Natural killer cell treated with Interleukin-12 subunit alpha and Interleukin-12 subunit beta and Interleukin-15 and Interleukin-18, amount 100 ng/mL, for 72 hours (primary cell): ENCODE measurements around the gene KCNAB1. TPM values are rescaled to one million over a fixed set of nuclear protein-coding genes. Genes with fewer than 3 reads are reported as not detected.

Source experiments
- ATAC-seq, 2 donors: fragments of 150-1000 bp; cut with Tn5 transposase in 1 of 2; sonication (Bioruptor Pico), chemical (Tn5 transposase) in 1 of 2; 2 replicates each; pipeline ENCODE4 v1.10.0; 2021
- DNase-seq: peaks from one replicate; pipeline ENCODE4 v3.0.0; 2022; ENCODE audit warnings: low spot score
- H3K27ac Mint-ChIP-seq, 2 donors: 1 replicate in 1 of 2; 2 replicates in 1 of 2; pipeline ENCODE4 v1.8.0; 2022; ENCODE audit warnings: mixed read lengths in 2 of 2, mild to moderate bottlenecking in 1 of 2, moderate library complexity in 1 of 2
- H3K27me3 Mint-ChIP-seq, 2 donors: 1 replicate in 1 of 2; 2 replicates in 1 of 2; pipeline ENCODE4 v1.8.0; 2022; ENCODE audit warnings: mixed read lengths in 2 of 2
- H3K36me3 Mint-ChIP-seq: one replicate; pipeline ENCODE4 v1.8.0; 2022; ENCODE audit warnings: mixed read lengths
- H3K4me1 Mint-ChIP-seq, 2 donors: 1 replicate in 1 of 2; 2 replicates in 1 of 2; pipeline ENCODE4 v1.8.0; 2022; ENCODE audit warnings: low read depth in 2 of 2, mixed read lengths in 2 of 2, mild to moderate bottlenecking in 1 of 2
- H3K4me3 Mint-ChIP-seq: one replicate; pipeline ENCODE4 v1.8.0; 2022; ENCODE audit warnings: mixed read lengths
- H3K9me3 Mint-ChIP-seq: 2 replicates; pipeline ENCODE4 v1.8.0; 2022; ENCODE audit warnings: mixed read lengths
- total RNA-seq, 2 donors: library from RNA; stranded (reverse); gene quantifications; one replicate each; pipeline ENCODE4 v1.2.3, GENCODE V29; 2022

The KCNAB1 gene
- total RNA-seq, 2 donors from 2014 or later: not detected

- Mint-ChIP-seq H3K36me3 (no peaks in the 10 kb centered on the region), H3K9me3 (no peaks in the 10 kb centered on the region), H3K4me3 (no peak overlapping the region), H3K4me1 (peaks cover 7 to 9% of the 10 kb centered on the region in 2 donors), H3K27ac (no peak overlapping the region), H3K27me3 (peaks cover 0 to 6% of the 10 kb centered on the region in 2 donors)
- DNase-seq (no peak), ATAC-seq (no peak)
Observed at GRCh38 chr3:156488767-156489166, 368.4 kb downstream of the KCNAB1 start.

- H3K4me1 Mint-ChIP-seq: peaks cover under 1 to 1% of the 10 kb centered on the region in 2 donors
- H3K4me3 Mint-ChIP-seq: no peak overlapping the region
- DNase-seq (no peak), ATAC-seq (no peak)
- no peaks in the 10 kb centered on the region for H3K9me3 Mint-ChIP-seq
- H3K27ac Mint-ChIP-seq: no peak overlapping the region
- no peaks in the 10 kb centered on the region for H3K36me3 Mint-ChIP-seq
- peaks cover 0 to 9% of the 10 kb centered on the region in 2 donors for H3K27me3 Mint-ChIP-seq
Observed at GRCh38 chr3:156489462-156489911, 369.1 kb downstream of the KCNAB1 start.

- Mint-ChIP-seq H3K9me3 (no peaks in the 10 kb centered on the region), H3K4me3 (no peak overlapping the region), H3K27ac (no peak overlapping the region), H3K36me3 (no peaks in the 10 kb centered on the region), H3K27me3 (peaks cover 0 to 12% of the 10 kb centered on the region in 2 donors), H3K4me1 (no peaks in the 10 kb centered on the region)
- DNase-seq (no peak), ATAC-seq (no peak)
Observed at GRCh38 chr3:156491192-156491591, 370.8 kb downstream of the KCNAB1 start.

- no peaks in the 10 kb centered on the region for H3K4me1 Mint-ChIP-seq
- no peaks in the 10 kb centered on the region for H3K9me3 Mint-ChIP-seq
- ATAC-seq: no peak
- H3K4me3 Mint-ChIP-seq: no peak overlapping the region
- H3K27ac Mint-ChIP-seq: no peak overlapping the region
- no peak for DNase-seq
- H3K36me3 Mint-ChIP-seq: no peaks in the 10 kb centered on the region
- peaks cover 0 to 16% of the 10 kb centered on the region in 2 donors for H3K27me3 Mint-ChIP-seq
Observed at GRCh38 chr3:156492801-156493261, 372.5 kb downstream of the KCNAB1 start.

- Mint-ChIP-seq H3K9me3 (peaks cover 4% of the 10 kb centered on the region), H3K27ac (no peak overlapping the region), H3K4me1 (no peaks in the 10 kb centered on the region), H3K4me3 (no peak overlapping the region), H3K27me3 (peaks cover 0 to 23% of the 10 kb centered on the region in 2 donors), H3K36me3 (no peaks in the 10 kb centered on the region)
- no peak for DNase-seq
- no peak for ATAC-seq
Observed at GRCh38 chr3:156493887-156494286, 373.5 kb downstream of the KCNAB1 start.

GRCh38 chr3:156495816-156496215, 375.4 kb downstream of the KCNAB1 start:
- ATAC-seq (no peak), DNase-seq (no peak)
- no peak overlapping the region for H3K27ac Mint-ChIP-seq
- H3K4me3 Mint-ChIP-seq: no peak overlapping the region
- no peaks in the 10 kb centered on the region for H3K36me3 Mint-ChIP-seq
- H3K27me3 Mint-ChIP-seq: peaks cover 0 to 23% of the 10 kb centered on the region in 2 donors
- peaks cover 4% of the 10 kb centered on the region for H3K9me3 Mint-ChIP-seq
- no peaks in the 10 kb centered on the region for H3K4me1 Mint-ChIP-seq

- peaks cover 4% of the 10 kb centered on the region for H3K9me3 Mint-ChIP-seq
- peaks cover 0 to 21% of the 10 kb centered on the region in 2 donors for H3K27me3 Mint-ChIP-seq
- no peaks in the 10 kb centered on the region for H3K4me1 Mint-ChIP-seq
- H3K4me3 Mint-ChIP-seq: no peak overlapping the region
- H3K27ac Mint-ChIP-seq: no peak overlapping the region
- ATAC-seq (no peak), DNase-seq (no peak)
- H3K36me3 Mint-ChIP-seq: no peaks in the 10 kb centered on the region
Observed at GRCh38 chr3:156497326-156497725, 376.9 kb downstream of the KCNAB1 start.

GRCh38 chr3:156498307-156498706, 377.9 kb downstream of the KCNAB1 start:
- peaks cover 0 to 20% of the 10 kb centered on the region in 2 donors for H3K27me3 Mint-ChIP-seq
- ATAC-seq (no peak), DNase-seq (no peak)
- H3K27ac Mint-ChIP-seq: no peak overlapping the region
- no peak overlapping the region for H3K4me3 Mint-ChIP-seq
- peaks cover 4% of the 10 kb centered on the region for H3K9me3 Mint-ChIP-seq
- H3K4me1 Mint-ChIP-seq: no peaks in the 10 kb centered on the region
- no peaks in the 10 kb centered on the region for H3K36me3 Mint-ChIP-seq

- peaks cover 25 to 40% of the 10 kb centered on the region in 2 donors for H3K27me3 Mint-ChIP-seq
- H3K36me3 Mint-ChIP-seq: peaks cover 5% of the 10 kb centered on the region
- ATAC-seq (no peak), DNase-seq (no peak)
- H3K4me3 Mint-ChIP-seq: no peak overlapping the region
- H3K27ac Mint-ChIP-seq: no peak overlapping the region
- H3K9me3 Mint-ChIP-seq: no peaks in the 10 kb centered on the region
- H3K4me1 Mint-ChIP-seq: peaks cover 6 to 7% of the 10 kb centered on the region in 2 donors
Observed at GRCh38 chr3:156507285-156507684, 386.9 kb downstream of the KCNAB1 start.

- peaks cover 20 to 32% of the 10 kb centered on the region in 2 donors for H3K27me3 Mint-ChIP-seq
- no peak overlapping the region for H3K27ac Mint-ChIP-seq
- H3K9me3 Mint-ChIP-seq: no peaks in the 10 kb centered on the region
- peaks cover 5% of the 10 kb centered on the region for H3K36me3 Mint-ChIP-seq
- H3K4me3 Mint-ChIP-seq: no peak overlapping the region
- no peak for DNase-seq
- peak in 1 of 2 donors; percentile 70 for ATAC-seq
- H3K4me1 Mint-ChIP-seq: peaks cover 6 to 9% of the 10 kb centered on the region in 2 donors
Observed at GRCh38 chr3:156509189-156510174, 389.1 kb downstream of the KCNAB1 start.

- peak overlapping the region in 1 of 2 donors; percentile 2 for H3K27ac Mint-ChIP-seq
- no peaks in the 10 kb centered on the region for H3K36me3 Mint-ChIP-seq
Observed at GRCh38 chr3:156511987-156512677, 391.8 kb downstream of the KCNAB1 start.

GRCh38 chr3:156513619-156514018, 393.2 kb downstream of the KCNAB1 start:
- no peak overlapping the region for H3K27ac Mint-ChIP-seq
- DNase-seq: no peak
- no peaks in the 10 kb centered on the region for H3K36me3 Mint-ChIP-seq
- H3K27me3 Mint-ChIP-seq: peaks cover 21 to 27% of the 10 kb centered on the region in 2 donors
- peaks cover 6 to 9% of the 10 kb centered on the region in 2 donors for H3K4me1 Mint-ChIP-seq
- no peak overlapping the region for H3K4me3 Mint-ChIP-seq
- H3K9me3 Mint-ChIP-seq: no peaks in the 10 kb centered on the region
- no peak for ATAC-seq

More at GRCh38 chr3:156511987-156512677, 391.8 kb downstream of the KCNAB1 start:
- Mint-ChIP-seq H3K27me3 (peaks cover 19% of the 10 kb centered on the region in 2 donors), H3K9me3 (no peaks in the 10 kb centered on the region), H3K4me3 (peak overlapping the region; percentile 0), H3K4me1 (peaks cover 6 to 9% of the 10 kb centered on the region in 2 donors)
- peak; percentile 24 to 66 for ATAC-seq
- DNase-seq: no peak

GRCh38 chr3:156516284-156516683, 395.9 kb downstream of the KCNAB1 start:
- Mint-ChIP-seq H3K36me3 (no peaks in the 10 kb centered on the region), H3K4me3 (no peak overlapping the region), H3K9me3 (no peaks in the 10 kb centered on the region), H3K4me1 (peaks cover 6 to 9% of the 10 kb centered on the region in 2 donors), H3K27ac (no peak overlapping the region), H3K27me3 (peaks cover 27 to 36% of the 10 kb centered on the region in 2 donors)
- ATAC-seq (no peak), DNase-seq (no peak)
